PC-9 (cell line): Measurements from ENCODE around the gene PTBP1. TPM values are rescaled to one million over a fixed set of nuclear protein-coding genes. Genes with fewer than 3 reads are reported as not detected.

Experiments
- BruUV-seq: library from RNA; stranded (reverse); fragments of 400-500 nt; replicated peaks from 2 replicates; lab custom pipeline; 2021; lab: Mats Ljungman, UMichigan
- CTCF ChIA-PET: fragments of 300-600 bp; sonication (Branson Sonifier 250); formaldehyde crosslinking; loops from one replicate; lab custom pipeline; 2022; ENCODE audit warnings: antibody characterized with exemption; lab: Charles Lee
- POLR2A ChIA-PET: fragments of 300-600 bp; sonication (Branson Sonifier 250); formaldehyde crosslinking; loops from one replicate; lab custom pipeline; 2022; ENCODE audit warnings: antibody characterized with exemption; ENCODE audit not compliant: unreplicated experiment; lab: Charles Lee
- DNase-seq, 2 experiments: peaks; one replicate each; pipeline versions ENCODE4 v3.0.0 to v3.0.0-alpha.2; 2015 to 2022; ENCODE audit warnings: mixed read lengths in 1 of 2
- H2AFZ ChIP-seq: fragments of 200-600 bp; sonication (generic); 2 replicates; pipeline ENCODE4 v1.8.1; 2017; ENCODE audit warnings: antibody characterized with exemption
- H3F3A ChIP-seq: fragments of 200-600 bp; sonication (generic); 2 replicates; pipeline ENCODE4 v1.8.1; 2017; ENCODE audit warnings: antibody characterized with exemption, mild to moderate bottlenecking, low read depth; ENCODE audit not compliant: insufficient read depth
- H3K27ac ChIP-seq: fragments of 200-600 bp; sonication (generic); 2 replicates; pipeline ENCODE4 v1.6.1; 2016; ENCODE audit warnings: mixed run types
- H3K27me3 ChIP-seq: fragments of 200-600 bp; sonication (generic); 2 replicates; pipeline ENCODE4 v1.6.1; 2016; ENCODE audit warnings: low read depth, mixed run types; ENCODE audit not compliant: insufficient read depth
- H3K36me3 ChIP-seq: fragments of 200-600 bp; sonication (generic); 2 replicates; pipeline ENCODE4 v1.6.1; 2016; ENCODE audit warnings: low read depth, mixed run types
- H3K4me1 ChIP-seq: fragments of 200-600 bp; sonication (generic); replicated peaks from 2 replicates; pipeline ENCODE4 v1.6.1; 2016; ENCODE audit warnings: mixed run types; ENCODE audit not compliant: insufficient read depth
- H3K4me2 ChIP-seq: fragments of 200-600 bp; sonication (generic); 2 replicates; pipeline ENCODE4 v1.6.1; 2017; ENCODE audit warnings: mixed run types
- H3K4me3 ChIP-seq: fragments of 200-600 bp; sonication (generic); 2 replicates; pipeline ENCODE4 v1.6.1; 2016; ENCODE audit warnings: mixed run types
- H3K79me2 ChIP-seq: fragments of 200-600 bp; sonication (generic); 2 replicates; pipeline ENCODE4 v1.6.1; 2017; ENCODE audit warnings: low read depth, mixed run types
- H3K9me2 ChIP-seq: fragments of 200-600 bp; sonication (generic); 2 replicates; pipeline ENCODE4 v1.8.1; 2017; ENCODE audit warnings: mild to moderate bottlenecking; ENCODE audit not compliant: insufficient read depth
- H3K9me3 ChIP-seq: fragments of 200-600 bp; sonication (generic); 2 replicates; pipeline ENCODE4 v1.8.1; 2016; ENCODE audit warnings: low read depth; ENCODE audit not compliant: insufficient read depth
- H4K20me1 ChIP-seq: fragments of 200-600 bp; sonication (generic); 2 replicates; pipeline ENCODE4 v1.8.1; 2017; ENCODE audit not compliant: insufficient read depth
- CTCF ChIP-seq: fragments of 200-600 bp; sonication (generic); conservative IDR thresholded peaks from 2 replicates; pipeline ENCODE4 v1.6.1; 2017; ENCODE audit warnings: mixed run types, antibody characterized with exemption, mild to moderate bottlenecking, moderate library complexity
- EZH2 ChIP-seq: fragments of 200-600 bp; sonication (generic); IDR thresholded peaks from 2 replicates; pipeline ENCODE4 v1.8.0; 2017; ENCODE audit warnings: antibody characterized with exemption, low read depth
- intact Hi-C: fragments of 100-400 bp; cut with micrococcal nuclease; formaldehyde crosslinking; loops from one replicate; pipeline ENCODE4 v1.10.0; 2022; ENCODE audit not compliant: unreplicated experiment
- total RNA-seq: library from RNA; stranded (reverse); gene quantifications from 2 replicates; pipeline ENCODE4 v1.2.3, GENCODE V29; 2021

Gene PTBP1
- total RNA-seq, 1 experiment from 2014 or later = 542 TPM

- peak overlapping the region; percentile 82 for H3K4me2 ChIP-seq
- ChIA-PET POLR2A (no interaction called here), CTCF (interaction anchor here (0.6 kb wide), 1 partner anchor 309 kb away, joined by 4 read pairs; no protein-coding TSS in a partner anchor)
- no peaks in the 10 kb centered on the region for H4K20me1 ChIP-seq
- peak in 1 of 2 experiments; percentile 41 for DNase-seq
- peaks cover 51% of the 10 kb centered on the region for H3K27me3 ChIP-seq
- H2AFZ ChIP-seq = no peak overlapping the region
- H3K79me2 ChIP-seq = no peaks in the 10 kb centered on the region
- no peak for TF ChIP-seq CTCF
- TF ChIP-seq EZH2 = no peak
- no TSS peak for BruUV-seq
- no peaks in the 10 kb centered on the region; the same call in 1 of the 2 replicates for H3K4me1 ChIP-seq
- no peaks in the 10 kb centered on the region for H3K9me2 ChIP-seq
- no peaks in the 10 kb centered on the region for H3K36me3 ChIP-seq
- intact Hi-C loops = no loop called here
- H3K4me3 ChIP-seq = peak overlapping the region; percentile 44
- H3F3A ChIP-seq = 0 out of 2 replicates have a peak, but pooled peaks cover 6% of the 10 kb centered on the region
- H3K9me3 ChIP-seq = no peaks in the 10 kb centered on the region
- H3K27ac ChIP-seq = no peak overlapping the region
Measured at GRCh38 chr19:843180-843835, 46.1 kb downstream of the PTBP1 start.

- no peaks in the 10 kb centered on the region; the same call in 1 of the 2 replicates for H3K4me1 ChIP-seq
- CTCF ChIA-PET = no interaction called here
- no peaks in the 10 kb centered on the region for H3K9me3 ChIP-seq
- no peaks in the 10 kb centered on the region for H4K20me1 ChIP-seq
- TF ChIP-seq EZH2 = no peak
- H3K27me3 ChIP-seq = peaks cover 57% of the 10 kb centered on the region
- H2AFZ ChIP-seq = no peak overlapping the region
- no peak for DNase-seq
- peak overlapping the region; percentile 82 for H3K4me2 ChIP-seq
- peak overlapping the region; percentile 44 for H3K4me3 ChIP-seq
- peaks cover 8% of the 10 kb centered on the region; the same call in 1 of the 2 replicates for H3F3A ChIP-seq
- BruUV-seq = no TSS peak
- no peaks in the 10 kb centered on the region for H3K9me2 ChIP-seq
- H3K36me3 ChIP-seq = no peaks in the 10 kb centered on the region
- H3K27ac ChIP-seq = no peak overlapping the region
- POLR2A ChIA-PET = no interaction called here
- intact Hi-C loops = no loop called here
- H3K79me2 ChIP-seq = no peaks in the 10 kb centered on the region
Measured at GRCh38 chr19:843836-844545, 46.7 kb downstream of the PTBP1 start.

GRCh38 chr19:844546-844971, 47.3 kb downstream of the PTBP1 start:
- Histone ChIP-seq H3F3A (peaks cover 10% of the 10 kb centered on the region; the same call in 1 of the 2 replicates), H3K9me3 (no peaks in the 10 kb centered on the region), H3K4me2 (peak overlapping the region; percentile 51), H3K36me3 (no peaks in the 10 kb centered on the region), H4K20me1 (no peaks in the 10 kb centered on the region), H3K27ac (no peak overlapping the region), H3K4me1 (no peaks in the 10 kb centered on the region; the same call in 1 of the 2 replicates), H3K79me2 (no peaks in the 10 kb centered on the region), H3K4me3 (no peak overlapping the region; the same call in 1 of the 2 replicates), H3K27me3 (peaks cover 57% of the 10 kb centered on the region), H2AFZ (no peak overlapping the region), H3K9me2 (no peaks in the 10 kb centered on the region)
- intact Hi-C loops = no loop called here
- ChIA-PET POLR2A (no interaction called here), CTCF (interaction anchor here (0.6 kb wide), 1 partner anchor 20 kb away, joined by 8 read pairs; no protein-coding TSS in a partner anchor)
- TF ChIP-seq CTCF = no peak
- peak; percentile 55; the same call in 1 of the 2 replicates for TF ChIP-seq EZH2
- no peak for DNase-seq
- BruUV-seq = no TSS peak
